ENCODE results near the gene RPS14.
"Not testable (repeated sequence)": the region's sequence is repeated elsewhere in the genome, so short reads cannot be mapped to it uniquely, and the experiment has no call there.

The RPS14 gene

GRCh38 chr5:150454492-150455229, 5.1 kb upstream of the RPS14 start:
- H3K4me3 ChIP-seq (replicated peaks; ENCODE audit: low read depth, low read length) = no peak overlapping the region
- no peak for DNase-seq (ENCODE audit: extremely low read depth, insufficient read length)
- H3K27me3 ChIP-seq (replicated peaks; ENCODE audit: control insufficient read depth, insufficient read depth, low read length) = no peaks in the 10 kb centered on the region
- H3K36me3 ChIP-seq (ENCODE audit: control insufficient read depth, insufficient read depth, low read length) = no peaks in the 10 kb centered on the region
- TF ChIP-seq, protein P1, sequence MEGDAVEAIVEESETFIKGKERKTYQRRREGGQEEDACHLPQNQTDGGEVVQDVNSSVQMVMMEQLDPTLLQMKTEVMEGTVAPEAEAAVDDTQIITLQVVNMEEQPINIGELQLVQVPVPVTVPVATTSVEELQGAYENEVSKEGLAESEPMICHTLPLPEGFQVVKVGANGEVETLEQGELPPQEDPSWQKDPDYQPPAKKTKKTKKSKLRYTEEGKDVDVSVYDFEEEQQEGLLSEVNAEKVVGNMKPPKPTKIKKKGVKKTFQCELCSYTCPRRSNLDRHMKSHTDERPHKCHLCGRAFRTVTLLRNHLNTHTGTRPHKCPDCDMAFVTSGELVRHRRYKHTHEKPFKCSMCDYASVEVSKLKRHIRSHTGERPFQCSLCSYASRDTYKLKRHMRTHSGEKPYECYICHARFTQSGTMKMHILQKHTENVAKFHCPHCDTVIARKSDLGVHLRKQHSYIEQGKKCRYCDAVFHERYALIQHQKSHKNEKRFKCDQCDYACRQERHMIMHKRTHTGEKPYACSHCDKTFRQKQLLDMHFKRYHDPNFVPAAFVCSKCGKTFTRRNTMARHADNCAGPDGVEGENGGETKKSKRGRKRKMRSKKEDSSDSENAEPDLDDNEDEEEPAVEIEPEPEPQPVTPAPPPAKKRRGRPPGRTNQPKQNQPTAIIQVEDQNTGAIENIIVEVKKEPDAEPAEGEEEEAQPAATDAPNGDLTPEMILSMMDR (IDR thresholded peaks at IDR 0.05; ENCODE audit: insufficient read depth, low read length, poor library complexity, severe bottlenecking) = no peak

GRCh38 chr5:150454027-150454426, 4.5 kb upstream of the RPS14 start:
- H3K36me3 ChIP-seq (ENCODE audit: control insufficient read depth, insufficient read depth, low read length); DNase-seq (ENCODE audit: extremely low read depth, insufficient read length); H3K27me3 ChIP-seq (replicated peaks; ENCODE audit: control insufficient read depth, insufficient read depth, low read length); H3K4me3 ChIP-seq (replicated peaks; ENCODE audit: low read depth, low read length): not testable (repeated sequence)

GRCh38 chr5:150452914-150453313, 3.4 kb upstream of the RPS14 start:
- DNase-seq (ENCODE audit: extremely low read depth, insufficient read length) = no peak
- Histone ChIP-seq H3K36me3 (ENCODE audit: control insufficient read depth, insufficient read depth, low read length) (peaks cover 1% of the 10 kb centered on the region), H3K4me3 (replicated peaks; ENCODE audit: low read depth, low read length) (no peak overlapping the region), H3K27me3 (replicated peaks; ENCODE audit: control insufficient read depth, insufficient read depth, low read length) (no peaks in the 10 kb centered on the region)
- TF ChIP-seq, protein P1 (IDR thresholded peaks at IDR 0.05; ENCODE audit: insufficient read depth, low read length, poor library complexity, severe bottlenecking) = no peak

- DNase-seq (ENCODE audit: extremely low read depth, insufficient read length) = no peak
- peaks cover 11% of the 10 kb centered on the region for H3K36me3 ChIP-seq (ENCODE audit: control insufficient read depth, insufficient read depth, low read length)
- H3K27me3 ChIP-seq (replicated peaks; ENCODE audit: control insufficient read depth, insufficient read depth, low read length) = no peaks in the 10 kb centered on the region
- TF ChIP-seq, protein P1 (IDR thresholded peaks at IDR 0.05; ENCODE audit: insufficient read depth, low read length, poor library complexity, severe bottlenecking) = no peak
- H3K4me3 ChIP-seq (replicated peaks; ENCODE audit: low read depth, low read length) = no peak overlapping the region
Measured at GRCh38 chr5:150451594-150451993, 2.1 kb upstream of the RPS14 start.

GRCh38 chr5:150448952-150449516, 505 bp downstream of the RPS14 start:
- Histone ChIP-seq H3K4me3 (replicated peaks; ENCODE audit: low read depth, low read length) (peak overlapping the region; percentile 98), H3K36me3 (ENCODE audit: control insufficient read depth, insufficient read depth, low read length) (peaks cover 29% of the 10 kb centered on the region), H3K27me3 (replicated peaks; ENCODE audit: control insufficient read depth, insufficient read depth, low read length) (no peaks in the 10 kb centered on the region)
- no peak for DNase-seq (ENCODE audit: extremely low read depth, insufficient read length)
- TF ChIP-seq, protein P1 (IDR thresholded peaks at IDR 0.05; ENCODE audit: insufficient read depth, low read length, poor library complexity, severe bottlenecking) = no peak

DNA sequence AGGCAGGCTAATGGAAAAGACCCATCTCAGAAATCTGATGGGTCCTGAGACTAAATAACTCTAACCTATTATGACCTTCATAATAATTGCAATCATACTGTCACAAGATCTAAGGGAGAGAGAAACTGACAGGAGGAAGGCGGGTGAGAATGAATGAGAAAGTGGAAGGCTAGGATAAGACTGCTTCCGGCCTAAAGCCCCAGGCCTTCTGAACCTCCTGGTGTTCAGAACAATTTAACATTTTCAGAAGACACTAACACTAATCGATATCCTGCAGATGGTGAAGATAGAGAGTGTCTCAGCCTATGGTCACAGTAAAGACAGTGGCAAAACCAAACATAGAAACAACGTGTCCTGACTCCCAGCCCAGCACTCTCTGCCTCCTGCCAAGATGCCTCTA, 1.2 kb downstream of the RPS14 start:
- H3K27me3 ChIP-seq (replicated peaks; ENCODE audit: control insufficient read depth, insufficient read depth, low read length) = no peaks in the 10 kb centered on the region
- peak overlapping the region; percentile 98 for H3K4me3 ChIP-seq (replicated peaks; ENCODE audit: low read depth, low read length)
- H3K36me3 ChIP-seq (ENCODE audit: control insufficient read depth, insufficient read depth, low read length) = peaks cover 35% of the 10 kb centered on the region
- DNase-seq (ENCODE audit: extremely low read depth, insufficient read length) = no peak
- TF ChIP-seq, protein P1 (IDR thresholded peaks at IDR 0.05; ENCODE audit: insufficient read depth, low read length, poor library complexity, severe bottlenecking) = no peak
